MG63 (cell line): ENCODE results near the gene TACR2. TPM values are rescaled to one million over a fixed set of nuclear protein-coding genes. Genes with fewer than 3 reads are reported as not detected.

Experiments
- DNase-seq: peaks from one replicate; pipeline ENCODE4 v3.0.0-alpha.2; 2020
- H3K27me3 ChIP-seq: fragments of 250-450 bp; sonication (Bioruptor Pico); 2 replicates; pipeline ENCODE4 v1.5.1; 2020; ENCODE audit warnings: mild to moderate bottlenecking, moderate library complexity
- H3K36me3 ChIP-seq: fragments of 250-450 bp; sonication (Bioruptor Pico); 2 replicates; pipeline ENCODE4 v1.5.1; 2020; ENCODE audit warnings: mild to moderate bottlenecking, moderate library complexity
- H3K4me3 ChIP-seq: fragments of 250-450 bp; sonication (Bioruptor Pico); 2 replicates; pipeline ENCODE4 v1.5.1; 2020; ENCODE audit warnings: mild to moderate bottlenecking, moderate library complexity
- H3K9me3 ChIP-seq: fragments of 250-450 bp; sonication (Bioruptor Pico); 2 replicates; pipeline ENCODE4 v1.5.1; 2020; ENCODE audit warnings: mild to moderate bottlenecking, moderate library complexity
- total RNA-seq: library from RNA; depleted of rRNA; stranded (reverse); fragments of >200 nt; shearing (Covaris generic); gene quantifications from 2 replicates; pipeline ENCODE4 v1.2.3, GENCODE V29; 2014; ENCODE audit warnings: low replicate concordance; rRNA removed

Gene TACR2
- total RNA-seq: not detected in 2 replicates

DNA sequence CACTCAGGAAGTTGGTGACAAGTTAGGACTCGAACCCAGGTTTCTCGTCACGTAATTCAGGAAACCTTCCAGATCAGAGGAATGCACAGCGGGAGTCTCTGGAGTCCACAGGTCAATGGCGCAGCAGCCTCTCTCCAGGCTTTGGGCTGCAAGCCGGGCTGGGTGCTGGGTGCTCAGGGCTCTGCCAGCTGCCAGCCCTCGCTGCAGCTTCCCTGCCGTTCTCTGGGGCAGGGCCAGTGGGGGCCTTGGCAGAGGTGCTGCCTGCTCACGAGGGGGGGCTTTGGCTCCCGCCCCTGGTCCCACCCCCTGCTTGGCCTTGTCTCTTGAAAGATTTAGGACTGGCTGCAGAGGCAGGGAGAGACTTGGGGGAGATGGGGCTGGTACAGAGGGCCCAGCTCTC lies at the start of gene TACR2:
TACR2 (minus strand) TSS at position 224 of the 400 bp plus-strand sequence. CDS start 595 bp downstream, outside the sequence.
- no peak for DNase-seq
- Histone ChIP-seq H3K36me3 (no peaks in the 10 kb centered on the region), H3K4me3 (no peak within 1 kb of the TSS), H3K9me3 (no peaks in the 10 kb centered on the region), H3K27me3 (no peaks in the 10 kb centered on the region)

DNA sequence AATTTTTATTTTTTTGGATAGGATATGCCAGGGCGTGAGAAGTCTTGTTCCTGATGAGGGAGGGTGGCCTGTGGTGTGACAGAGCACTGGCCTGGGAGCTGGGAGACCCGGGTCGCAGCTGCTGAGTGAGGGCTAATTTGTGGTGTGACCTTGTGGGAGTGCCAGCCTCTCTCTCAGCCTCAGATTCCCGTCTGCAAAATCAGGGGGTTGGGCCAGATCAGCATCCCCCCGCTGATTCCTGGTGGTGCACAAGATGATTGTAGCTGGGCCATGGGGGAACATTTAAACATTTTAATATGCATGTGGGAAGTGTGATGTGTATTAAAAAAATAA lies 49.4 kb upstream of the TACR2 start:
- no peaks in the 10 kb centered on the region for H3K27me3 ChIP-seq
- H3K36me3 ChIP-seq: no peaks in the 10 kb centered on the region
- H3K4me3 ChIP-seq: no peak overlapping the region
- DNase-seq: no peak
- H3K9me3 ChIP-seq: no peaks in the 10 kb centered on the region

DNA sequence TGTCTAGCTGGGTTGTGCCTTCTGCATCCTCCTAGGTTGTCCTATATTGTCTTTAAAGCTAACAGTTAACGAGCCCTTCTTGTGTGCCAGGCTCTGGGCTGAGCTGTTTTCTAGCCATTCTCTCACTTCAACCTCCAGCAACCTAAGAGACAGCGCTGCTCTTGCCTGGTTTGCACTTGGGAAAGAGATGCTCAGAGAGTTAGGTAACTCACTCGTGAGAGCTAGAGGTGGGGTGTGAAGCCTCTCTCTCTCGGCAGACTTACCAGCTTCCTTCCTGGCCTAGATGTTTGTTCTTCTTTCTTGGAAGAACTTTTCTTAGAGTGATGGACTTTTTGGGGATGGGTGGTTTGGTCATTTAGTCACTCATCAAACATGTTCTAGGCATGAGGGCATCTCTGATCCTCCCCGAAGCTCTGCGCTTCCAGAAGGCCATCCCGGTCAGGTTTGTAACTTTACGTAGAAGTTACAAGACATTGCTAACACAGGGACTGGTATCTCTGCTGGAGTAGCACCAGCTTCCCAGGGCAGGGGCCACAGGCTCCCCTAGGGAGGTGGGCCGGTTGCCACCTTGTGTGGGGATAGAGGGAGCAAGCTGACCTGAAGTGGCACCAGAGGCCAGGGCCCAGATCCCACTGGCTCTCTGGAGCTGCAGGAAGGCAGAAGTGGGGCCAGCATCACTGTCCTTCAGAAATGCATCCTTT lies 48.9 kb upstream of the TACR2 start:
- Histone ChIP-seq H3K4me3 (no peak overlapping the region), H3K9me3 (no peaks in the 10 kb centered on the region), H3K36me3 (no peaks in the 10 kb centered on the region), H3K27me3 (no peaks in the 10 kb centered on the region)
- no peak for DNase-seq

DNA sequence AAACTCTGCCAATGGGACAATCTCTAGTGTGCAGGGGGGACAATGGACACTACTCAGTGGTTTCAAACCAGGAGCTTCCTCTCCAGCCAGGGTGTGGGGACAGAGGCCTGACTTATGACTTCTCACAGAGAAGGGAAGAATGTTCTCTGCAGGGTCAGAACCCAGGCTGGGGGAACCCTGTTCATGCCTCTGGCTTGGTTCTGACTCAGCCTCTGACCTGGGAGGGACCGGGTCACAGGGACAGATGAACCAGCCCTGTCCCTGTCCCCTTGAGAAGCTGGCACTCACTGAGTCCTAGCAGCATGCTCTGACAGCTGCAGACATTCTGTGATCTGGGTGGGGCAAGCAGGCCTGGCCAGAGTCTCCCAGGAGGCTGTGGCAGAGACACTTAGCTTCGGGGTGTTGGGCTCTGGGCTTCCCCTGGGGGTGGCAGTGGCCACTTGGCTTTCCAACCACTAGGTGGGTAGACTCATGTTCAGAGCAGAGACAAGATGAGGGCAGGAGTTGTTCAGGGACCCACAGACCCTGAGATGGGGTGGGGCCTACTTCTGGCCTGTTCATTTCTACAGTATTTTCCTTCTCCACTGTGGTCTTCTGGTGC lies 48.2 kb upstream of the TACR2 start:
- DNase-seq: no peak
- Histone ChIP-seq H3K36me3 (no peaks in the 10 kb centered on the region), H3K27me3 (no peaks in the 10 kb centered on the region), H3K4me3 (no peak overlapping the region), H3K9me3 (no peaks in the 10 kb centered on the region)

DNA sequence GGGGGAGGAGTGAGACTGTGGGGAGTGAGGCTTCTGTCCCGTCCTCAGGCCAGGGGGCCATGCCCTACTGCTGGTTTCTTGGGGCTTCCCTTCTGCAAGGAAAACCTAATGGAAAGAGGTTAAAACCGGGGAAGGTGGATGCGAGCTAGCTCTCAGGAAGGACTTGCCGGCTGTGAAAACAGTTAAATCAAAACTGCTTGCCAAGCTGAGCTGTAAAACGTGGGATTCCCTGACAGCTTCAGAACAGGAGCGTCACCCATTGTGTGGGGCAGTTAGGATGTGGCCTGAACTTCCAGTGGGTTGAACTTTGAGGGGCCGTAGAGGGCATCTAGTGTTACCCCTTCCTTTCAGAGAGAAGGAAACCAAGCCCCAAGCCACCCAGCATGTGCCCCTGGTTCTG lies 47.7 kb upstream of the TACR2 start:
- Histone ChIP-seq H3K27me3 (no peaks in the 10 kb centered on the region), H3K9me3 (no peaks in the 10 kb centered on the region), H3K4me3 (no peak overlapping the region), H3K36me3 (no peaks in the 10 kb centered on the region)
- no peak for DNase-seq

DNA sequence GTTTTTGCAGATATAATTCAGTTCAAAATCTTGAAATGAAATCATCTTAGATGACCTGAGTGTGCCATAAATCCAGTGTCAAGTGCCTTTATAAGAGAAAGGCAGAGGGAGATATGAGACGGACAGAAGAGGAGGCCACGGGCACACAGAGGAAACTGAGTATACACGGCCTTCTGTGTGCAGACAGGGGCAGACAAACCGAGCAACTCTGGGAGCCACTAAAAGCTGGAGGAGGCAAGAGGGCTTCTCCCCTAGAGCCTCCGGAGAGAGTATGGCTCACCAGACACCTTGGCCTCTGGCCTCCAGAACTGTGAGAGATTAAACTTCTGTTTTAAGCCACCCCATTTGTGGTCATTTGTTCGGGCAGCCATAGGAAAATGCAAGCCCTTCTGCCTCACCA lies 47.2 kb upstream of the TACR2 start:
- H3K27me3 ChIP-seq: no peaks in the 10 kb centered on the region
- H3K36me3 ChIP-seq: no peaks in the 10 kb centered on the region
- H3K4me3 ChIP-seq: no peak overlapping the region
- DNase-seq: no peak
- H3K9me3 ChIP-seq: no peaks in the 10 kb centered on the region

DNA sequence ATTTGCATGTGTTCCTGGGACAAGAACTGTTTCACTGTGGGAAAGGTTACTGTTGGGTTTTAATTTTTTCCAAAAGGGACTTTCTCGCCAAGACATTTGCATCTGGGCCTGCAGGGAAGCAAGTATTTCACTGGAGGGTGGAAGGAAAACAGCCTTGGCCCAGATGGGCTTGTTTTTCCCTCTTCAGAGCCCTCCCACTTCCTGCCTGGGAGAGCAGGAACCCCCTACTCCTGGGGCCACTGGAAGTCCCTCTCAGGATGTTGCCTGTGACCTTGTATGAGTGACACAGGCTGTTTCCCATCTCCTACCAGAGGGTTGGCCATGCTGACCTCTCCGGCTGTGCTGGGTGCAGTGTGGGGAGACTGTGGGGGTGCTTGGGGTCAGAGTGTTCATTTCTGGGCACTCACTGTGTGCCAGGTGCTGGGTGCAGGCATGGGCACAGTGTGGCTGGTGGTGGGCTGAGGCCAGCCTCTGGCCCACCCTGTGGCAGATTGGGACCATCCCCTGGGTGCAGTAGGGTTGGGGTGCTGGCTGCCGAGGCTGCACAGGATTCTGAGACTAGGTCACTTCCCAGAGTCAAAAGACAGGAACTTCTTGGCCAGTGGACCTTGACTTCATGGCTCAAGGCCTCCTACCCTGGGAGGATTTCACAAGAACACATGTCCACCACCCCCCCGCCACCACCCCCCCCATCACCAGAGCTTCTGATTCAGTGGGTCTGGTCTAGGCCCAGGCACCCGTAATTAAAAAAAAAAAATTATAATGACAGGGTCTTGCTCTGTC lies 44.7 kb upstream of the TACR2 start:
- Histone ChIP-seq H3K9me3 (no peaks in the 10 kb centered on the region), H3K27me3 (no peaks in the 10 kb centered on the region), H3K36me3 (no peaks in the 10 kb centered on the region), H3K4me3 (no peak overlapping the region)
- DNase-seq: no peak

DNA sequence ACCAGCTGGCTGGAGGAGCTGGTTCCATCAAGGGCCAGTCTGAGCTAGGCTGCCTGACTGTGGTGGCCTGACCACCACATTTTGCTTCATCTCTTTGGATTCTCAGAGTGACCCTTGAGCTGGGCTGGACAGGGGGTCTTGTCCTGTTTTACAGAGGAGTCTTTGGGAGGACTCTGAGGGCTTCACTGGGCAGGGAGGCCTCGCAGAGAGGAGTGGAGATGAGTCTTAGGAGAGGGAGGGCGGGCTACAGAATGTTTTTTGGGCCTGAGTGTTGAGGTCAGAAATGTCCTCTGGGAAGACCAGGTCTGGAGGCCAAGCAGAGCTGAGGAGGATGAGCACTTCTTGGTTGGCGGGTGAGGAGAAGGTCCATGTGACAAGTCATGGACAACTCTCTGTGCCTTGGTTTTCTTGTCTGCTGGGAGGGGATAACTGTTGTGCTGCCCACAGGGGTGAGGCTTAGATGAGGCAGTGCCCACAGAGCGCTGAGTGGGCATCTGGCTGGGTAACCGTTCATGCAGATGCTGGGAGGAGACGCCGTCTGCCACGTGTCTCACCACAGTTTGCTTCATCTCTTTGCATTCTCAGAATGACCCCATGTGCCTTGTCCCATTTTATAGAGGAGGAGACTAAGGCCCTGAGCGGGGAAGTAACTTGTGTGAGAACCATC lies 44.0 kb upstream of the TACR2 start:
- Histone ChIP-seq H3K9me3 (no peaks in the 10 kb centered on the region), H3K36me3 (no peaks in the 10 kb centered on the region), H3K4me3 (no peak overlapping the region), H3K27me3 (no peaks in the 10 kb centered on the region)
- DNase-seq: no peak

DNA sequence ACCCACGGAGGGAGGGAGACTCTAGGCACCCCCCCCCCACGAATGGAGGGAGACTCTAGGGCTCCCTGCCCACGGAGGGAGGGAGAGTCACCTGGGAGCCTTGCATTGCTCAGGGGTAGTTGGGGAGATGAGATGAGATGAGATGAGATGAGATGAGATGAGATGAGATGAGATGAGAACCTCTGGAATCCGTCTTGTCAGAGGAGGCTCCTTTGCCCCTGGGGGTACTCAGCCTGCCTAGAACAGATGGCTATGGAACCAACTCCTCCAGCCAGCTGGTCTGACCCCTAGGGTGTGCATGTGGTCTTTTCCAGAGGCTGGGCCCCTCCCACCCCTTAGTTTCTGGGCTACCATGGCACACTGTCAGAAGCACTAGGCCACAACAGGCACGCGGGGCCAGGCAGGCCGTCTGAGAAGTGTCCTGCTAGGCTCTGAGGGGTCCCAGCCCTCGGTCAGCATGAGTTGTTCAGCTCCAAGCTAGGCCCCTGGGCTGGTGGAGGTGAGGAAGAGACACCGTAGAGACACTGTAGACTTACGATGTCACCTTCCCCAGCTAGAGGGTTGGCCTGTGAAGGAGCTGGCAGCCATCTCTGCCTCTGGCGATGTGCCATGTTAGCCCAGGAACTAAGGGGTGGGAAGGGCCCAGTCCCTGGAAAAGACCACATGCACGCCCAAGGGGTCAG lies 43.3 kb upstream of the TACR2 start:
- no peak for DNase-seq
- Histone ChIP-seq H3K27me3 (no peaks in the 10 kb centered on the region), H3K36me3 (no peaks in the 10 kb centered on the region), H3K9me3 (no peaks in the 10 kb centered on the region), H3K4me3 (no peak overlapping the region)

DNA sequence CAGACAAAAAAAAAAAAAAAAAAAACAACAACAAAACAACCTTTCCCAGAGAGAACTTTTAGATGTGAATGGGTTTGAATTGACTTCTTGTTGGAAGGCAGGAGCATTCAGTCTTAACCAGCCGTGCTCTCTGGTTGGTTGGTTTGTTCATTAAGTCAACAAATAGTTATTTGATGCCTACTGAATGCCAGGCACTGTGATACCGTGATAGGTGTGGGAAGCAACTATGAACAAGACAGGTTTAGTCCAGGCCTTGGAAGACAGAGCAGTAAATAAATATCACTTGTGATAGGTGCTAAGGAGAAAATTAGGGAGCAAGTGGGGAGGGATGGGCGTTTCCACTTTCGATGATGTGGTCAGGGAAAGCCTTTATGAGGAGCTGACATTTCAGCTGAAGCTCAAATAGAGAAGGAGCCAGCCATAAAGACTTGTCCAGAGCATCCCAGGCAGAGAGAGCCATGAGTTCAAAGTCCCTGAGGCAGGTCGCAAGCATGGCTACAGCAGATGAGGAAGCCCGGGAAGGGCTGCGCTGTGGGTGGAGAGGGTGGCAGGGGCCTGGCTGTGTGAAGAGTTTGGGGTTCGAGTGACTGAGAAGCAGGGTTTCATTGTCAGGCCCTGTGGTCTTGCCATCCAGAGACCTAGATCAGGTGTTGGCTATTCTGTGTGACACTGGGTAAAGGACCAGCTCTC lies 42.5 kb upstream of the TACR2 start:
- Histone ChIP-seq H3K36me3 (no peaks in the 10 kb centered on the region), H3K9me3 (no peaks in the 10 kb centered on the region), H3K27me3 (no peaks in the 10 kb centered on the region), H3K4me3 (no peak overlapping the region)
- DNase-seq: no peak

DNA sequence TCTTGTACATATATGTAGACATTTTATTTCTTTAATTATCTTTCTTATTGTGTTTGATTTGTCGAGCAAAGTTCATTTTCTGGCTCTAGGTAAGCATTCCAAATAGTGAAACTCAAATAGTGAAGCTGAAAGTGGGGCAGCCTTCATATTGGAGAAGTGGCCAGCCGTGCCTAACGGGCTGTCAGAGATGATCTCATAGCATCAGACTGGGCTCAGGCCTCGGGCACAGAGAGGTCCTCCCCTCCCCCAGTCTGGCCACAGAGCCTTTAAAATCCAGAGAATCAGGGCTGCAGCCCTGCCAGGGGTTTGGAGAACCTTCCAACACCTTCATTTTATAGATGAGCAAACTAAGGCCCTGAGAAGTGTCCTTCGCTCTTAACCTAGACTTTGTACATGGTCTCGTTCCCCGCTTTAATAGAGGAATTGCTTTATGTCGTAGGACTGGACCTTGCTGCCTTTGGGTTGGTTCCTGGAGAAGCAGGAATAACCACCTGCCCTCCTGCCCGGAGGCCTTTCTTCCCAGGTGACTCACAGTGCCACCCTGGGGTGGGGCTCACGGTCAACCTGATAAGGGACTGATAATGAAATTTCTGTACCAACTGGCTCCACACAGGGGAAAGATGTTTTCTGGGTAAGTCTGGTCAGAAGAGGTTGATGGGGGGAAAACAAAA lies 41.8 kb upstream of the TACR2 start:
- no peak overlapping the region for H3K4me3 ChIP-seq
- H3K27me3 ChIP-seq: no peaks in the 10 kb centered on the region
- no peaks in the 10 kb centered on the region for H3K9me3 ChIP-seq
- no peak for DNase-seq
- no peaks in the 10 kb centered on the region for H3K36me3 ChIP-seq

DNA sequence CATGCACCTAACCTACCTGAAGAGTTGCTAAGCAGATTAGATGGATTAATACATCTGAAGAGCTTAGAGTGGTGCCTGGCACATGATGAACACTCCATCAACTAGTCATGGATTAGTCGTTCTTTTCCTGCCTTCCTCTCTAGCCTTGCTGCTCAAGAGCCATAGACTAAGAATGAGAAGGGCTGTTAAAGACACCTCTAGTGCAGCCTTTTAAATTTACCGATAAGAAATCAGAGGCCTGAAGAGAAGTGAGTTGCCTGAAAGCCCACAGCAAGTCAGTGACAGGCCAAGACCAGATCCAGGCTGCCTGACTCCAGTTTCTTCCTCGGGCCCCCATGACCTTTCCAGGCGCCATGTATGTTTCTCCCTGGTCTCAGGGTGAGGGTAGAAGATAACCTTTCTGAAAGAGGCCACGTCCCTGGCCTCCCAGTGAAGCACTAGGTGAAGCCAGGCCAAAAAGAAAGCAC lies 41.1 kb upstream of the TACR2 start:
- no peaks in the 10 kb centered on the region for H3K27me3 ChIP-seq
- no peaks in the 10 kb centered on the region for H3K36me3 ChIP-seq
- DNase-seq: no peak
- H3K9me3 ChIP-seq: no peaks in the 10 kb centered on the region
- H3K4me3 ChIP-seq: no peak overlapping the region

DNA sequence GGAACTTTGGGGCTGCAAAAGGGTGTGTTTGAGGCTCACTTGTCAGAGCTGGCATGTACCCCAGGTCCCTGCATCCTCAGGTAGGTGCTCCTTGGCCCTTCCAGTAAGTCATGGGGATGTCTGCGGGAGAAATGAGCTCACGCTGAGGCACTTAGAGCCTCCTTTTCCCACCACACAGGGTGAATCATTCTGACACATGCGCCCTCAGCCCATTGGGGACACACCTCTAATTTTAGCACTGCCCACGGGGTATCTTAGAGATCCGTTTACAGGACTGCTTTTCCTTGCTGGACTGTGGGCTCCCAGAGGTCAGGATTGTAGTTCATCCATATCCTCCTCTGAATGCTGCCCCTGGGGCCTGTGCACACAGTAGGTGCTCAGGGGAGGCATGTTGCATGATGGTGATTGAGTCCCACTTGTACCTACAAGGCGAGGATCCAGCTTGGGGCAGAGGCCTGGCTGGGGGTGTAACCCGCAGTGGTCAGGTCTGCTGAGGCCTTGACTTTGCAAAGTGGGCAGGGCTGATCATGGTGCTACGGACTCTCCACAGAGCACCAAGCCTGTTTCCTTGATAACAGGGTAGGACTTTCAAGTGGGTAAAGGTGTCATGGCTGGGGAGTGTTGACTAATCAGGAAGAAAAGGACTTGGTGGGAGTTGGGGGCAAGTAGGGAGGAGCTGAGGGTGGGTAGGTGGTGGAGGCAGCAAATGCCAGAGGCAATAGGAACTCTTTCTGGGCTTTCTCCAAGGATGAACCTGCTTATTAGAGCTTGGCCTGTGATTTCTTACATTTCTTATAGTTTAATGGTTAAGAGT lies 40.4 kb upstream of the TACR2 start:
- no peaks in the 10 kb centered on the region for H3K9me3 ChIP-seq
- no peaks in the 10 kb centered on the region for H3K27me3 ChIP-seq
- H3K4me3 ChIP-seq: no peak overlapping the region
- H3K36me3 ChIP-seq: no peaks in the 10 kb centered on the region
- DNase-seq: no peak

DNA sequence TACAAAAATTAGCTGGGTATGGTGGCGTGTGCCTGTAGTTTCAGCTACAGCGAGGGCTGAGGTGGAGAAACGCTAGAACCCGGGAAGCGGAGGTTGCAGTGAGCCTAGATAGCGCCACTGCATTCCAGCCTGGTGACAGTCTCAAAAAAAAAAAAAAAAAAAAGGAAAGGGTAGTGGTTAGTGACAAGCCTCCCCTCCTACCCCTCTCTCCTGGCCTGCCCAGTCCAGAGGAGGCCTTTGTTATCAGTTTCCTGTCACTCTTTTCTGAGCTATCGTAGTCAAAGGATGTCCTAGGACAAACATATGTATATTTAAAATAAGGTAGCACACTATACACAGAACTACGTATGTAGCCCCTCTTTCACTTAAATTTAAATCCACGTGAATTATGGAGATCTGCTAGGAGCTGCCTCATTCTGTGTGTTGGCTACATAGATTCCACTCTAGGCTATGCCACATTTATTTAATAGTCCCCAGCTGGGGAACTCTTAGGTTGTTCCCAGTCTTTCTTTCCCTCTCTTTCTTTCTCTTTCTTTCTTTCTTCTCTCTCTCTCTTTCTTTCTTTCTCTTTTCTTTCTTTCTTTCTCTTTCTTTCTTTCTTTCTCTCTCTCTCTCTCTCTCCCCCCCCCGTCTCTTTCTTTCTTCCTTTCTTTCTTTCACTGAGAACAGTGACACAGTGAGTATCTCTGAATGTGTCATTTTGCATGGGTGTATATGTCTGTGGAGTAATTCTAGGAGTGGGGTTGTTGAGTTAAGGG lies 38.5 kb upstream of the TACR2 start:
- Histone ChIP-seq H3K27me3 (no peaks in the 10 kb centered on the region), H3K36me3 (no peaks in the 10 kb centered on the region), H3K4me3 (no peak overlapping the region), H3K9me3 (no peaks in the 10 kb centered on the region)
- no peak for DNase-seq
